ENCODE results near the gene MEGF8.

The MEGF8 gene

GRCh38 chr19:42325308-42325895 lies at the start of gene MEGF8:
Gene MEGF8 (plus strand): TSS chr19:42325635. CDS start chr19:42326244, 609 bp downstream.
- DNase-seq = peak; percentile 99

- DNase-seq = no peak
These were observed 49.2 kb upstream of the MEGF8 start for GRCh38 chr19:42276284-42276683.

- DNase-seq = no peak
These were observed 48.6 kb upstream of the MEGF8 start for GRCh38 chr19:42276821-42277220.

- DNase-seq = no peak
These were observed 47.5 kb upstream of the MEGF8 start for GRCh38 chr19:42277821-42278451.

- no peak for DNase-seq
These were observed 46.8 kb upstream of the MEGF8 start for GRCh38 chr19:42278452-42279154.

GRCh38 chr19:42279155-42279901 lies 46.1 kb upstream of the MEGF8 start:
- no peak for DNase-seq

- DNase-seq = peak; percentile 72
These were observed 45.3 kb upstream of the MEGF8 start for GRCh38 chr19:42279902-42280814.

GRCh38 chr19:42280815-42281145 lies 44.7 kb upstream of the MEGF8 start:
- DNase-seq = no peak

GRCh38 chr19:42281146-42281826 lies 44.1 kb upstream of the MEGF8 start:
- DNase-seq = no peak

GRCh38 chr19:42281827-42282762 lies 43.3 kb upstream of the MEGF8 start:
- peak; percentile 27 for DNase-seq

- DNase-seq = no peak
These were observed 42.6 kb upstream of the MEGF8 start for GRCh38 chr19:42282819-42283187.

GRCh38 chr19:42283188-42284065 lies 42.0 kb upstream of the MEGF8 start:
- DNase-seq = peak; percentile 95

- DNase-seq = peak; percentile 80
These were observed 41.4 kb upstream of the MEGF8 start for GRCh38 chr19:42284066-42284501.

GRCh38 chr19:42284591-42285341 lies 40.7 kb upstream of the MEGF8 start:
- DNase-seq = no peak

- DNase-seq = peak; percentile 50
These were observed 39.9 kb upstream of the MEGF8 start for GRCh38 chr19:42285541-42285941.

GRCh38 chr19:42285988-42286348 lies 39.5 kb upstream of the MEGF8 start:
- no peak for DNase-seq

GRCh38 chr19:42286349-42287016 lies 39.0 kb upstream of the MEGF8 start:
- peak; percentile 53 for DNase-seq

Measured in inflammatory macrophage treated with lipopolysaccharide for 4 hours (primary cell).